Activated B cell treated with CpG ODN at 0.5 μM for 24 hours (primary cell): ENCODE data around the gene SKIDA1. TPM values are rescaled to one million over a fixed set of nuclear protein-coding genes. Genes with fewer than 3 reads are reported as not detected.

ENCODE experiments used
- ATAC-seq: fragments of 200-7000 bp; cut with Tn5 transposase; one replicate; pipeline ENCODE4 v1.10.0; 2021; ENCODE audit warnings: low read depth, mild to moderate bottlenecking, moderate library complexity
- CTCF ChIA-PET: fragments of 350-600 bp; sonication (Branson Sonifier 250); formaldehyde crosslinking; loops from one replicate; lab custom pipeline; 2021; ENCODE audit warnings: antibody characterized with exemption; lab: Charles Lee
- POLR2A ChIA-PET: fragments of 350-600 bp; sonication (Branson Sonifier 250); formaldehyde crosslinking; loops from one replicate; lab custom pipeline; 2021; ENCODE audit warnings: antibody characterized with exemption; lab: Charles Lee
- DNase-seq: peaks from one replicate; pipeline ENCODE4 v3.0.0; 2022
- H3K27ac Mint-ChIP-seq: one replicate; pipeline ENCODE4 v1.8.0; 2020; ENCODE audit warnings: mixed read lengths
- H3K27me3 Mint-ChIP-seq: one replicate; pipeline ENCODE4 v1.8.0; 2021; ENCODE audit warnings: mixed read lengths
- H3K36me3 Mint-ChIP-seq: one replicate; pipeline ENCODE4 v1.8.0; 2021; ENCODE audit warnings: low read depth, mixed read lengths
- H3K4me1 Mint-ChIP-seq: one replicate; pipeline ENCODE4 v1.8.0; 2021; ENCODE audit warnings: mixed read lengths
- H3K4me3 Mint-ChIP-seq: one replicate; pipeline ENCODE4 v1.8.0; 2020; ENCODE audit warnings: mild to moderate bottlenecking, mixed read lengths
- H3K9me3 Mint-ChIP-seq: one replicate; pipeline ENCODE4 v1.8.0; 2020; ENCODE audit warnings: mixed read lengths
- CTCF ChIP-seq: fragments of 200-600 bp; IDR thresholded peaks from one replicate; pipeline ENCODE4 v1.8.0; 2022; ENCODE audit warnings: antibody characterized with exemption, mild to moderate bottlenecking
- intact Hi-C: fragments of 100-400 bp; cut with micrococcal nuclease; formaldehyde crosslinking; loops from one replicate; pipeline ENCODE4 v1.15.1; 2024
- total RNA-seq: library from RNA; stranded (reverse); gene quantifications from 2 replicates; pipeline ENCODE4 v1.2.3, GENCODE V29; 2022

SKIDA1 gene
- total RNA-seq, 1 donor from 2014 or later = 0.60 TPM

- Mint-ChIP-seq H3K4me3 (peak overlapping the region; percentile 90), H3K27me3 (peaks cover 7% of the 10 kb centered on the region), H3K27ac (peak overlapping the region; percentile 92), H3K9me3 (no peaks in the 10 kb centered on the region), H3K4me1 (peaks cover 21% of the 10 kb centered on the region), H3K36me3 (peaks cover 10% of the 10 kb centered on the region)
- no peak for TF ChIP-seq CTCF
- POLR2A ChIA-PET = interaction anchor here (0.8 to 1.5 kb wide), 8 partner anchors 35 to 904 kb away, joined by 3 to 5 read pairs (median 4); partner anchors contain the start of genes COMMD3 and DNAJC1
- intact Hi-C loops = loop anchor here (1.0 to 10.0 kb wide), 5 partner anchors 8 to 1189 kb away; partner anchors contain the start of gene SKIDA1
- ATAC-seq (no peak), DNase-seq (no peak)
- CTCF ChIA-PET = no interaction called here
Observed at GRCh38 chr10:21532694-21533466, 7.4 kb upstream of the SKIDA1 start.

- POLR2A ChIA-PET = interaction anchor here (0.6 to 0.8 kb wide), 2 partner anchors 35 to 422 kb away, joined by 4 to 9 read pairs; no protein-coding TSS in a partner anchor
- no peak for DNase-seq
- CTCF ChIA-PET = no interaction called here
- H3K9me3 Mint-ChIP-seq = no peaks in the 10 kb centered on the region
- intact Hi-C loops = loop anchor here (5.0 to 10.0 kb wide), 2 partner anchors 1074 to 1191 kb away; no protein-coding TSS in a partner anchor
- H3K27me3 Mint-ChIP-seq = peaks cover 15% of the 10 kb centered on the region
- no peak for ATAC-seq
- no peak overlapping the region for H3K4me3 Mint-ChIP-seq
- no peak for TF ChIP-seq CTCF
- no peak overlapping the region for H3K27ac Mint-ChIP-seq
- H3K36me3 Mint-ChIP-seq = peaks cover 7% of the 10 kb centered on the region
- peaks cover 30% of the 10 kb centered on the region for H3K4me1 Mint-ChIP-seq
Observed at GRCh38 chr10:21531164-21531563, 5.7 kb upstream of the SKIDA1 start.

DNA sequence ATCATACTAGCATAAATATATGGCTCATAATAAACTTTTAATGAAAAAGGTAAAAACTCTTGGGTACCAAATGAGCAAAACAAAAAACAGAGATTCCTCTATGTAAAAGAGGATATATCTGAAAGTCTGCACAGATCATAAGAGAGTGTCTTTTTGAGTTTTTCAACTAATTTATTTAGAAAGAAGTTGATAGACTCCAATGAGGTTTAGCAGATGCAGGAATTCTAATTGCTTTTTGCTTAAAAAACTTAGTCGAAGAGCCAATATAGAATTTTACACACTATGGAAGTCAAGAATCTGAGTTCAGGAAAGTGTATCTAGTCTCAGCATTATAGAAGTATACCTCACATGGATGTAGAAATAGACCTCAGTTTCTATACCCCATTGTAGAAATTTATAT, 5.2 kb upstream of the SKIDA1 start:
- H3K4me3 Mint-ChIP-seq = no peak overlapping the region

GRCh38 chr10:21530168-21530567, 4.7 kb upstream of the SKIDA1 start:
- Mint-ChIP-seq H3K4me1 (peaks cover 29% of the 10 kb centered on the region), H3K4me3 (no peak overlapping the region), H3K36me3 (peaks cover 7% of the 10 kb centered on the region), H3K27me3 (peaks cover 18% of the 10 kb centered on the region), H3K27ac (no peak overlapping the region), H3K9me3 (no peaks in the 10 kb centered on the region)
- DNase-seq (no peak), ATAC-seq (no peak)
- TF ChIP-seq CTCF = no peak
- POLR2A ChIA-PET = no interaction called here
- CTCF ChIA-PET = no interaction called here
- intact Hi-C loops = loop anchor here (1.0 to 10.0 kb wide), 3 partner anchors 786 to 1192 kb away; partner anchors contain the start of gene COMMD3

More for the DNA sequence above, 5.2 kb upstream of the SKIDA1 start:
- H3K4me1 Mint-ChIP-seq = peaks cover 27% of the 10 kb centered on the region
- intact Hi-C loops = loop anchor here (1.0 to 10.0 kb wide), 3 partner anchors 786 to 1192 kb away; partner anchors contain the start of gene COMMD3
- DNase-seq (no peak), ATAC-seq (no peak)
- POLR2A ChIA-PET = interaction anchor here (0.8 kb wide), 1 partner anchor 35 kb away, joined by 4 read pairs; no protein-coding TSS in a partner anchor
- CTCF ChIA-PET = no interaction called here
- H3K36me3 Mint-ChIP-seq = peaks cover 7% of the 10 kb centered on the region
- H3K9me3 Mint-ChIP-seq = no peaks in the 10 kb centered on the region
- TF ChIP-seq CTCF = no peak
- no peak overlapping the region for H3K27ac Mint-ChIP-seq
- peaks cover 15% of the 10 kb centered on the region for H3K27me3 Mint-ChIP-seq
